ENCODE measurements around the gene PRKN.

The PRKN gene

DNA sequence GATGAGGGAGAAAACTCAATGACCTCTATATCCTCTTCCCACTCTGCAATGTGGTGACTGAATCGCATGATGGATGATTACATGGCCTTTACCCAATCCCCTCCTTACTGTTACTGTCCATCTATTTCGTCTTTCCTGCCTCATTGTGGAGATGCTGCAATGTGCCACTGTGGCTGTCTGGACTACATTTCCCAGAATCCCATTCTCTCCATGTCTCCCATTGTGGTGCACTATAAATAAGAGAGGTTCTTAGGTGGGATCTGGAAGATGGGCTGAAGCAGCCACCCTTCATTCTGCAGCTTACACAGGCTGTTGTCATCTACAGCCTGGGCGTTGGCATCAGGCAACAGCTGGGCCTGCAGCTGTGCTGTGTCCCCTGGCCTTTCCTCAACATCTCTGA, 233.6 kb downstream of the PRKN start:
- H3K27ac ChIP-seq, result no peak overlapping the region
- TF ChIP-seq, protein P1, sequence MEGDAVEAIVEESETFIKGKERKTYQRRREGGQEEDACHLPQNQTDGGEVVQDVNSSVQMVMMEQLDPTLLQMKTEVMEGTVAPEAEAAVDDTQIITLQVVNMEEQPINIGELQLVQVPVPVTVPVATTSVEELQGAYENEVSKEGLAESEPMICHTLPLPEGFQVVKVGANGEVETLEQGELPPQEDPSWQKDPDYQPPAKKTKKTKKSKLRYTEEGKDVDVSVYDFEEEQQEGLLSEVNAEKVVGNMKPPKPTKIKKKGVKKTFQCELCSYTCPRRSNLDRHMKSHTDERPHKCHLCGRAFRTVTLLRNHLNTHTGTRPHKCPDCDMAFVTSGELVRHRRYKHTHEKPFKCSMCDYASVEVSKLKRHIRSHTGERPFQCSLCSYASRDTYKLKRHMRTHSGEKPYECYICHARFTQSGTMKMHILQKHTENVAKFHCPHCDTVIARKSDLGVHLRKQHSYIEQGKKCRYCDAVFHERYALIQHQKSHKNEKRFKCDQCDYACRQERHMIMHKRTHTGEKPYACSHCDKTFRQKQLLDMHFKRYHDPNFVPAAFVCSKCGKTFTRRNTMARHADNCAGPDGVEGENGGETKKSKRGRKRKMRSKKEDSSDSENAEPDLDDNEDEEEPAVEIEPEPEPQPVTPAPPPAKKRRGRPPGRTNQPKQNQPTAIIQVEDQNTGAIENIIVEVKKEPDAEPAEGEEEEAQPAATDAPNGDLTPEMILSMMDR (conservative IDR thresholded peaks at IDR 0.05), result no peak

GRCh38 chr6:162491637-162492036, 235.9 kb downstream of the PRKN start:
- no peak overlapping the region for H3K27ac ChIP-seq
- TF ChIP-seq, protein P1 (conservative IDR thresholded peaks at IDR 0.05), result no peak

DNA sequence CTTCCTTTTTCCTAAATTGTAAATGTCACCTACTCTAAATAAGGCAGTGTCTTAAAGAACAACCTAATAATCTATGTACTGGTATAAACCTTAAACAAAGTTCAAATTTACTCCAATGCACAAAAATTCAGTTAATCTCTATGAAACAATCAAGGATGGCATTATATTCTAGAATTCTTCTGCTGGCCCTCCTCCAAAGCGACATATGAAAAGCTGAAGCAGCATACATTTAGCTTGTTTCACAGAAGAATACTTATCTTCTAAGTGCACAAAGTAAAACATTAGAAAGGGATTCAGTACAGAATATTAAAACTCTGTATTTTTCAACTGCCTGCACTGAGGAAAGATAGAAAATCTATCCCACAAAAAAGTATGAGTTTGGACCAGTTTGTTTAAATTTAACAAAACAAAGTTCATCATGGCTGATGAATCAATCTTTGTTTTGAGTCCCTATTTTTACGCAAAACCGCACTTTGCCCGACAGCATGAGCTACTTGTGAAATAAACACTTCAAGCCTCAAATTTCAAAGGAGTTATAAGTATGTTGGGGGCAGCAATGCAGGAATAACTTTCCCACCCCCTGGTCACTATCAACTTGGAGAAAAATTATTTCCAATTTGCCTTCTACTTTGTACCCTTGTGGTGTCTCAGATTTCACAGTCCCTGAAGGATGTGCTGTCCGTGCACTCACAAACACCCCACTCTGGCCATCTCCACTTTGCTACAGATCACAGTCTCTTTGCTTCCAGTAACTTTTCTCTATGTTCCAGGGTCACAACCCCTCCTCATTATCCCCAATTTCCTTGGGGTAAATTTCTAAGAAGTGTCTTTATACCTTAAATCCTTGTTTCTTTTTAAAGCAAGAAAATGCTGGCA, 238.2 kb downstream of the PRKN start:
- TF ChIP-seq, protein P1 (conservative IDR thresholded peaks at IDR 0.05), result no peak
- no peak overlapping the region for H3K27ac ChIP-seq

GRCh38 chr6:162488444-162488843, 239.1 kb downstream of the PRKN start:
- TF ChIP-seq, protein P1 (conservative IDR thresholded peaks at IDR 0.05), result no peak
- H3K27ac ChIP-seq, result no peak overlapping the region

GRCh38 chr6:162485464-162485863, 242.1 kb downstream of the PRKN start:
- TF ChIP-seq, protein P1 (conservative IDR thresholded peaks at IDR 0.05), result no peak
- H3K27ac ChIP-seq, result no peak overlapping the region

- TF ChIP-seq, protein P1 (conservative IDR thresholded peaks at IDR 0.05), result no peak
- H3K27ac ChIP-seq, result no peak overlapping the region
These were observed 245.6 kb downstream of the PRKN start for GRCh38 chr6:162481938-162482337.

- TF ChIP-seq, protein P1 (conservative IDR thresholded peaks at IDR 0.05), result no peak
- no peak overlapping the region for H3K27ac ChIP-seq
These were observed 246.2 kb downstream of the PRKN start for GRCh38 chr6:162481320-162481719.

All from VCaP (cell line).